Endodermal cell (in vitro differentiated cells): ENCODE data around the gene FMOD. TPM values are rescaled to one million over a fixed set of nuclear protein-coding genes. Genes with fewer than 3 reads are reported as not detected.

Experiments
- DNase-seq: peaks from one replicate; pipeline ENCODE4 v3.0.0-alpha.2; 2017
- H3K27ac ChIP-seq: 2 replicates; pipeline ENCODE4 v1.5.1; 2013; ENCODE audit warnings: mild to moderate bottlenecking, low read depth, low read length, moderate library complexity
- H3K27me3 ChIP-seq: 2 replicates; pipeline ENCODE4 v1.6.1; 2013; ENCODE audit warnings: mild to moderate bottlenecking, low read length, moderate library complexity; ENCODE audit not compliant: insufficient read depth, control insufficient read depth, poor library complexity, severe bottlenecking
- H3K36me3 ChIP-seq: 2 replicates; pipeline ENCODE4 v1.7.0; 2013; ENCODE audit warnings: mild to moderate bottlenecking, low read length, moderate library complexity; ENCODE audit not compliant: control insufficient read depth, insufficient read depth
- H3K4me1 ChIP-seq: one replicate; pipeline ENCODE4 v1.7.0; 2013; ENCODE audit warnings: low read length; ENCODE audit not compliant: control insufficient read depth, insufficient read depth
- H3K4me3 ChIP-seq: 2 replicates; pipeline ENCODE4 v1.5.1; 2013; ENCODE audit warnings: mild to moderate bottlenecking, low read length, moderate library complexity
- H3K9ac ChIP-seq: 2 replicates; pipeline ENCODE4 v1.6.1; 2013; ENCODE audit warnings: mild to moderate bottlenecking, low read length, moderate library complexity; ENCODE audit not compliant: poor library complexity, severe bottlenecking; ENCODE audit errors: extremely low read depth
- H3K9me3 ChIP-seq: 2 replicates; pipeline ENCODE4 v1.6.1; 2013; ENCODE audit warnings: mild to moderate bottlenecking, low read length, moderate library complexity; ENCODE audit not compliant: control insufficient read depth
- H3K27ac Mint-ChIP-seq: 2 replicates; pipeline ENCODE4 v1.8.0; 2020; ENCODE audit warnings: mixed read lengths
- H3K27me3 Mint-ChIP-seq: 2 replicates; pipeline ENCODE4 v1.8.0; 2021; ENCODE audit warnings: mild to moderate bottlenecking, mixed read lengths; ENCODE audit not compliant: insufficient read depth
- H3K36me3 Mint-ChIP-seq: 2 replicates; pipeline ENCODE4 v1.8.0; 2020; ENCODE audit warnings: low read depth, mixed read lengths
- H3K4me1 Mint-ChIP-seq: 2 replicates; pipeline ENCODE4 v1.8.0; 2020; ENCODE audit warnings: mixed read lengths
- H3K4me3 Mint-ChIP-seq: 2 replicates; pipeline ENCODE4 v1.8.0; 2020; ENCODE audit warnings: mild to moderate bottlenecking, moderate library complexity, mixed read lengths
- H3K9me3 Mint-ChIP-seq: 2 replicates; pipeline ENCODE4 v1.8.0; 2020; ENCODE audit warnings: mild to moderate bottlenecking, mixed read lengths
- WGBS, 2 experiments: methylation state at CpG; one replicate each; pipeline versions ENCODE4 v1.1.5 to v1.1.7; 2013; ENCODE audit warnings: missing lambda C conversion rate in 2 of 2, mixed read lengths in 1 of 2; ENCODE audit not compliant: insufficient coverage in 1 of 2, insufficient read length in 1 of 2; 5-methylcytosine and 5-hydroxymethylcytosine counted together
- total RNA-seq, 2 donors: library from RNA; stranded (reverse); fragmentation: NEBNext Ultra II Directional in 1 of 2; extraction: Animal tissue kit (Norgen Biotek cat#: 25700) in 1 of 2; gene quantifications; 2 replicates in 1 of 2; 3 replicates in 1 of 2; pipeline ENCODE4 v1.2.1, GENCODE V29; 2021
- TF ChIP-seq, protein P1 (sequence below): fragments of 200-600 bp; sonication (generic); conservative IDR thresholded peaks from 2 replicates; pipeline ENCODE4 v1.5.0; 2021; ENCODE audit warnings: antibody characterized with exemption, mild to moderate bottlenecking

FMOD gene
- total RNA-seq, 2 donors from 2014 or later: 2.9 to 4.8 TPM

DNA sequence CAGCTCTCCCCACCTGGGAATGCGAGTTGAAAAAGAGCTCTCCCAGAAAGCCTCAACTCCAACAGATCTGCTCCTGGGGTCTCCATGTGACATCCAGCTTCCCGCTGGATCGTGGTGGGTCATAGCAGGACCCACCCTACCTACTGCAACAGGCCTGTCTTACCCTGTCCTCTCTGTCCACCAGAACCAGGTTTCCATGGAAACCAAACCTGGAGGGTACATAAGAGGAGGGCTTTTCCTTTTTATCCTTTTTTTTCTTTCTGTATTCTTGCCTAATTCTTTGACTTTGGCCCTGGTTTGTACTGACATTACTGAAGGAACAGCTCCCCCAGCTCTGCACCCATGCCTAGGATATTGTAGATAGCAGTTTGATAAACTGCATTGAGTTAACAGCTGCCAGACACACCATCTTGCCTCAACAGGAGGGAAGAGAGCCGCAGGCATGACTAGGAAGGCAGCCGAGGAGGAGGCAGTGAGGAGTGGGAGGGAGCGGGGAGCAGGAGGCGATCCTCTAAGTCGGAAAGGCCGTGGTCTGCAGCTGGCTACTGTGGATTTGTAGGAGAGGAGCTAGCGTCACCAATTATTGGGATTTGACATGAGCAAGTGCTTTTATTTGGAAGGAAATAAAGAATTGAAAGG is 9.7 kb upstream of the FMOD start:
- H3K9me3 ChIP-seq: no peaks in the 10 kb centered on the region
- Mint-ChIP-seq H3K27me3 (peaks cover 37% of the 10 kb centered on the region), H3K27ac (no peak overlapping the region), H3K4me3 (no peak overlapping the region), H3K9me3 (no peaks in the 10 kb centered on the region), H3K4me1 (peaks cover 34% of the 10 kb centered on the region), H3K36me3 (no peaks in the 10 kb centered on the region)
- H3K36me3 ChIP-seq: no peaks in the 10 kb centered on the region
- no peaks in the 10 kb centered on the region for H3K27me3 ChIP-seq
- no peak overlapping the region for H3K9ac ChIP-seq
- H3K27ac ChIP-seq: no peak overlapping the region
- H3K4me1 ChIP-seq: peaks cover 16% of the 10 kb centered on the region
- no peak for DNase-seq
- 57 to 75% methylated on average over 10 of the region's 10 CpGs for WGBS, 2 experiments
- no peak overlapping the region for H3K4me3 ChIP-seq
- TF ChIP-seq, protein P1, sequence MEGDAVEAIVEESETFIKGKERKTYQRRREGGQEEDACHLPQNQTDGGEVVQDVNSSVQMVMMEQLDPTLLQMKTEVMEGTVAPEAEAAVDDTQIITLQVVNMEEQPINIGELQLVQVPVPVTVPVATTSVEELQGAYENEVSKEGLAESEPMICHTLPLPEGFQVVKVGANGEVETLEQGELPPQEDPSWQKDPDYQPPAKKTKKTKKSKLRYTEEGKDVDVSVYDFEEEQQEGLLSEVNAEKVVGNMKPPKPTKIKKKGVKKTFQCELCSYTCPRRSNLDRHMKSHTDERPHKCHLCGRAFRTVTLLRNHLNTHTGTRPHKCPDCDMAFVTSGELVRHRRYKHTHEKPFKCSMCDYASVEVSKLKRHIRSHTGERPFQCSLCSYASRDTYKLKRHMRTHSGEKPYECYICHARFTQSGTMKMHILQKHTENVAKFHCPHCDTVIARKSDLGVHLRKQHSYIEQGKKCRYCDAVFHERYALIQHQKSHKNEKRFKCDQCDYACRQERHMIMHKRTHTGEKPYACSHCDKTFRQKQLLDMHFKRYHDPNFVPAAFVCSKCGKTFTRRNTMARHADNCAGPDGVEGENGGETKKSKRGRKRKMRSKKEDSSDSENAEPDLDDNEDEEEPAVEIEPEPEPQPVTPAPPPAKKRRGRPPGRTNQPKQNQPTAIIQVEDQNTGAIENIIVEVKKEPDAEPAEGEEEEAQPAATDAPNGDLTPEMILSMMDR: no peak

DNA sequence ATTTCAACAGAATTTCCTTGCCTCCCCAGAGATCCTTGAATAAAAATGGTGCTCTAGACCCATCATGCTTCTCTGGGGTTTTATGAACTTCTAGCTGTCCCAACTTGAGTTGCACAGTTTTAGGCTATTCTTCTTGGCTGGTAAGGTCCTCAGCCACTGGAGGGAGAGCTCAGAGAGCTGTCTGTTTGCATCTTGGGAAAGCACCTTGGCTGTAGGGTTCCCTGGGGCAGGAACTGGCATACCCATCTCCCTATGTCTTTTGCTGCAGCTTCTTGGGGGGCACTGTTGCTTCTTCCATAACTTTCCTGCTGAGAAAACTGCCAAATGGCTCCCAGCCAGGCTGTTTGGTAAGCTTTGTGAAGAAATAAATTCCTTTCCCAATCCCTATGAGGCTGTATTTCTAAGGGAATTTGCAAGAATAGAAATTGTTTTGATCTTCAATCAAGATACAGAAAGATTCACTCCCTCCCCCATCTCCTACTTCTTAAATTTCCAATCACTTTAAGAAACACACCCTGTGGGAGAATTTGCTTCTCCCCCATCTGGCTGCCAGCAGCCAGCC is 8.2 kb upstream of the FMOD start:
- no peaks in the 10 kb centered on the region for H3K36me3 ChIP-seq
- H3K27me3 ChIP-seq: no peaks in the 10 kb centered on the region

DNA sequence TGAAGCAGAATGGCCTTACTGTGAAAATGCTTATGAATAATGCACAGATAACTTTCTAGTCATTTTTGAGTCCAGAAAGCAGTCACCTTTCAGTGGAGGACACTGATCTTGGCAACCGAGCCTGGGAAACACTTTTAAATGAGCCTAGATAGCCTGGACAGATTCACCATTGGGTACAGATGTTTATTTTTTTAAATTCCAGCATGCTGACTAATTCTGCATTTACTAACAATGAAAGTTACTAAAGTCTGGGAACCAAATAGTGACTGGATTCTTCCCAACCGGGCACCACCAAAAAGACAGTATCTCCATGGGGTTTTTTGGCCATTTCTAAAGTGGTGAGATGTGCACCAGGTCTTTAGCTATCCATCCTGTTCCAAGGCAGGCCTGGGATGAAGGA is 3.3 kb upstream of the FMOD start:
- peaks cover 8% of the 10 kb centered on the region for H3K4me1 ChIP-seq
- TF ChIP-seq, protein P1: no peak
- Mint-ChIP-seq H3K27me3 (peaks cover 56% of the 10 kb centered on the region), H3K36me3 (no peaks in the 10 kb centered on the region), H3K27ac (no peak overlapping the region), H3K4me3 (no peak overlapping the region), H3K9me3 (no peaks in the 10 kb centered on the region), H3K4me1 (peaks cover 22% of the 10 kb centered on the region)
- WGBS, 2 experiments: 96 to 100% methylated on average over 2 of the region's 2 CpGs
- no peaks in the 10 kb centered on the region for H3K36me3 ChIP-seq
- H3K27ac ChIP-seq: no peak overlapping the region
- no peaks in the 10 kb centered on the region for H3K27me3 ChIP-seq
- H3K4me3 ChIP-seq: no peak overlapping the region
- DNase-seq: no peak
- no peaks in the 10 kb centered on the region for H3K9me3 ChIP-seq
- H3K9ac ChIP-seq: no peak overlapping the region

More for the DNA sequence above, 8.2 kb upstream of the FMOD start:
- Mint-ChIP-seq H3K27me3 (peaks cover 47% of the 10 kb centered on the region), H3K36me3 (no peaks in the 10 kb centered on the region), H3K4me3 (no peak overlapping the region), H3K9me3 (no peaks in the 10 kb centered on the region), H3K27ac (no peak overlapping the region), H3K4me1 (peaks cover 20% of the 10 kb centered on the region)
- peaks cover 8% of the 10 kb centered on the region for H3K4me1 ChIP-seq
- no peak overlapping the region for H3K9ac ChIP-seq
- DNase-seq: no peak
- H3K9me3 ChIP-seq: no peaks in the 10 kb centered on the region
- H3K27ac ChIP-seq: no peak overlapping the region
- H3K4me3 ChIP-seq: no peak overlapping the region
- TF ChIP-seq, protein P1: no peak
